SK-N-SH treated with all-trans-retinoic acid at 6 μM for 48 hours (cell line): ENCODE data around the gene ARHGAP45.

Experiments used
- ESRRG ChIP-seq: fragments of 250-450 bp; sonication (Bioruptor Pico); IDR thresholded peaks from 2 replicates; pipeline ENCODE4 v1.6.1; 2021; ENCODE audit warnings: mild to moderate bottlenecking
- GLIS3 ChIP-seq: fragments of 250-450 bp; sonication (Bioruptor Pico); IDR thresholded peaks from 2 replicates; pipeline ENCODE4 v1.5.0; 2020; ENCODE audit warnings: mild to moderate bottlenecking, moderate library complexity
- ISL1 ChIP-seq: fragments of 250-450 bp; sonication (Bioruptor Pico); IDR thresholded peaks from 2 replicates; pipeline ENCODE4 v2.1.2; 2022; ENCODE audit warnings: mild to moderate bottlenecking, moderate library complexity
- OSR1 ChIP-seq: fragments of 250-450 bp; sonication (Bioruptor Pico); IDR thresholded peaks from 2 replicates; pipeline ENCODE4 v1.8.0; 2022; ENCODE audit warnings: moderate library complexity, mild to moderate bottlenecking, inconsistent platforms
- PATZ1 ChIP-seq: fragments of 250-450 bp; sonication (Bioruptor Pico); IDR thresholded peaks from 2 replicates; pipeline ENCODE4 v1.8.0; 2020; ENCODE audit warnings: mild to moderate bottlenecking, moderate library complexity, borderline replicate concordance
- RARB ChIP-seq: fragments of 250-450 bp; sonication (Bioruptor Pico); IDR thresholded peaks from 2 replicates; pipeline ENCODE4 v1.8.0; 2021; ENCODE audit warnings: mild to moderate bottlenecking, moderate library complexity
- TCF4 ChIP-seq: fragments of 250-450 bp; sonication (Bioruptor Pico); IDR thresholded peaks from 2 replicates; pipeline ENCODE4 v1.8.0; 2021; ENCODE audit warnings: mild to moderate bottlenecking, moderate library complexity, borderline replicate concordance
- TSHZ2 ChIP-seq: fragments of 250-450 bp; sonication (Bioruptor Pico); IDR thresholded peaks from 2 replicates; pipeline ENCODE4 v1.5.0; 2020; ENCODE audit warnings: mild to moderate bottlenecking, moderate library complexity
- ZFP3 ChIP-seq: fragments of 250-450 bp; sonication (Bioruptor Pico); IDR thresholded peaks from 2 replicates; pipeline ENCODE4 v1.5.0; 2020; ENCODE audit warnings: mild to moderate bottlenecking, moderate library complexity
- ZFP30 ChIP-seq: fragments of 450-650 bp; formaldehyde crosslinking; IDR thresholded peaks from 2 replicates; pipeline ENCODE4 v1.5.0; 2022; ENCODE audit warnings: mild to moderate bottlenecking, moderate library complexity
- ZNF565 ChIP-seq: fragments of 450-650 bp; formaldehyde crosslinking; conservative IDR thresholded peaks from 2 replicates; pipeline ENCODE4 v1.5.0; 2020; ENCODE audit warnings: low read depth, mild to moderate bottlenecking, moderate library complexity
- ZNF70 ChIP-seq: fragments of 450-650 bp; formaldehyde crosslinking; IDR thresholded peaks from 2 replicates; pipeline ENCODE4 v1.5.0; 2020; ENCODE audit warnings: mild to moderate bottlenecking, moderate library complexity
- TF ChIP-seq, protein P1 (sequence below): fragments of 250-450 bp; sonication (Bioruptor Pico); IDR thresholded peaks from 2 replicates; pipeline ENCODE4 v1.5.1; 2020; ENCODE audit warnings: low read depth, mild to moderate bottlenecking, moderate library complexity

DNA sequence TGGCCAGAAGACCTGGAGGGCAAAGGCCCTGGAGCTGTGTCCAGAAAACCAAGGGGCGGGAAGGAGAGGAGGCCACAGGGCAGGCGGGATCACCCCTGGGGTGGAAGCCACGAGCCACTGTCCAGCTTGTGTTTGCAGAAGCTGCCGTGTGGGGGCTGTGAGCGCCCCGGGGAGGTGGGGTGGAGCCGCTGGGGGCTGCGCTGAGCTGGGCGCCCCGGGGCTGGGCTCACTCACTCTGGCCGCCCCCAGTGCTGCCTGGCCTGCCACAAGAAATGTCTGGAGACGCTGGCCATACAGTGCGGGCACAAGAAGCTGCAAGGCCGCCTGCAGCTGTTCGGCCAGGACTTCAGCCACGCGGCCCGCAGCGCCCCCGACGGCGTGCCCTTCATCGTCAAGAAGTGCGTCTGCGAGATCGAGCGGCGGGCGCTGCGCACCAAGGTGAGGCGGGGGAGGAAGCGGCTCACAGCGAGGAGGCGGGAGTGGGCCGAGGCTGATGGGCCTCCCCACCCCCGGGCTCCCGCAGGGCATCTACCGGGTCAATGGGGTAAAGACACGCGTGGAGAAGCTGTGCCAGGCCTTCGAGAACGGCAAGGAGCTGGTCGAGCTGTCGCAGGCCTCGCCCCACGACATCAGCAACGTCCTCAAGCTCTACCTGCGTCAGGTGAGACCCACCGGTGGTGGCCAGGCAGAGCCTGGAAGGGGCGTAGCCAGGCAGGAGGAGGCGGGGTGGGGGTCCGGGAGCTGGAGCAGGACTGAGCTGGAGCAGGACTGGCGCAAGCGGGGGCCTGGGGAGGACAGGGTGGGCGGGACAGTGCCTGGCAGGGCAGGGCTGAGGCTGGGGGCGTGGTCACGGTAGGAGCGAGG is 14.6 kb downstream of the ARHGAP45 start:
- no peak for TF ChIP-seq PATZ1 (CRISPR knock-in tag)
- TF ChIP-seq ZFP3 (CRISPR knock-in tag) = no peak
- no peak for TF ChIP-seq ZNF70 (CRISPR knock-in tag)
- no peak for TF ChIP-seq RARB (CRISPR knock-in tag)
- TF ChIP-seq TSHZ2 (CRISPR knock-in tag) = no peak
- TF ChIP-seq GLIS3 (CRISPR knock-in tag) = no peak
- no peak for TF ChIP-seq TCF4
- no peak for TF ChIP-seq OSR1 (CRISPR knock-in tag)
- TF ChIP-seq ZFP30 = no peak
- no peak for TF ChIP-seq ZNF565 (CRISPR knock-in tag)
- TF ChIP-seq ESRRG (CRISPR knock-in tag) = no peak
- TF ChIP-seq, protein P1, sequence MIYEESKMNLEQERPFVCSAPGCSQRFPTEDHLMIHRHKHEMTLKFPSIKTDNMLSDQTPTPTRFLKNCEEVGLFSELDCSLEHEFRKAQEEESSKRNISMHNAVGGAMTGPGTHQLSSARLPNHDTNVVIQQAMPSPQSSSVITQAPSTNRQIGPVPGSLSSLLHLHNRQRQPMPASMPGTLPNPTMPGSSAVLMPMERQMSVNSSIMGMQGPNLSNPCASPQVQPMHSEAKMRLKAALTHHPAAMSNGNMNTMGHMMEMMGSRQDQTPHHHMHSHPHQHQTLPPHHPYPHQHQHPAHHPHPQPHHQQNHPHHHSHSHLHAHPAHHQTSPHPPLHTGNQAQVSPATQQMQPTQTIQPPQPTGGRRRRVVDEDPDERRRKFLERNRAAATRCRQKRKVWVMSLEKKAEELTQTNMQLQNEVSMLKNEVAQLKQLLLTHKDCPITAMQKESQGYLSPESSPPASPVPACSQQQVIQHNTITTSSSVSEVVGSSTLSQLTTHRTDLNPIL = no peak
- no peak for TF ChIP-seq ISL1 (CRISPR knock-in tag)
